HEK293 (cell line): Measurements from ENCODE around the gene PRR19.

ENCODE experiments used
- CTCF ChIP-seq: fragments of 450-650 bp; formaldehyde crosslinking; IDR thresholded peaks from 2 replicates; pipeline ENCODE4 v1.5.1; 2016; ENCODE audit warnings: missing biosample characterization, missing genetic modification characterization
- GLI2 ChIP-seq: fragments of 450-650 bp; formaldehyde crosslinking; IDR thresholded peaks from 2 replicates; pipeline ENCODE4; 2017; ENCODE audit warnings: missing biosample characterization, missing genetic modification characterization, low read depth, borderline replicate concordance
- GLI4 ChIP-seq: fragments of 450-650 bp; formaldehyde crosslinking; IDR thresholded peaks from 2 replicates; pipeline ENCODE4 v1.5.1; 2016; ENCODE audit warnings: missing biosample characterization, missing genetic modification characterization
- KLF10 ChIP-seq: fragments of 450-650 bp; IDR thresholded peaks from 2 replicates; pipeline ENCODE4 v1.5.1; 2018; ENCODE audit warnings: missing biosample characterization, mild to moderate bottlenecking, missing genetic modification characterization
- ZNF10 ChIP-seq: fragments of 450-650 bp; formaldehyde crosslinking; IDR thresholded peaks from 2 replicates; pipeline ENCODE4 v1.5.1; 2017; ENCODE audit warnings: missing biosample characterization, missing genetic modification characterization
- ZNF112 ChIP-seq: fragments of 450-650 bp; formaldehyde crosslinking; IDR thresholded peaks from 2 replicates; pipeline ENCODE4 v1.5.0; 2017; ENCODE audit warnings: missing biosample characterization, missing genetic modification characterization
- ZNF350 ChIP-seq: fragments of 450-650 bp; formaldehyde crosslinking; IDR thresholded peaks from 2 replicates; pipeline ENCODE4 v1.5.0; 2017; ENCODE audit warnings: missing biosample characterization, mild to moderate bottlenecking, missing genetic modification characterization
- ZNF416 ChIP-seq: fragments of 450-650 bp; formaldehyde crosslinking; IDR thresholded peaks from 2 replicates; pipeline ENCODE4 v1.5.1; 2016; ENCODE audit warnings: missing biosample characterization, missing genetic modification characterization
- ZNF558 ChIP-seq: fragments of 450-650 bp; formaldehyde crosslinking; IDR thresholded peaks from 2 replicates; pipeline ENCODE4 v1.5.1; 2016; ENCODE audit warnings: missing biosample characterization, missing genetic modification characterization
- ZNF629 ChIP-seq: fragments of 450-650 bp; formaldehyde crosslinking; IDR thresholded peaks from 2 replicates; pipeline ENCODE4 v1.5.1; 2017; ENCODE audit warnings: missing biosample characterization, missing genetic modification characterization
- ZNF777 ChIP-seq: fragments of 450-650 bp; formaldehyde crosslinking; IDR thresholded peaks from 2 replicates; pipeline ENCODE4 v1.5.1; 2017; ENCODE audit warnings: missing biosample characterization, missing genetic modification characterization, borderline replicate concordance
- ZSCAN30 ChIP-seq: fragments of 450-650 bp; IDR thresholded peaks from 2 replicates; pipeline ENCODE4 v1.5.1; 2018; ENCODE audit warnings: missing biosample characterization, mild to moderate bottlenecking, missing genetic modification characterization, moderate library complexity
- TF ChIP-seq, protein P1 (sequence below): fragments of 450-650 bp; formaldehyde crosslinking; IDR thresholded peaks from 2 replicates; pipeline ENCODE4 v1.5.1; 2016; ENCODE audit warnings: missing biosample characterization, missing genetic modification characterization, low read depth

DNA sequence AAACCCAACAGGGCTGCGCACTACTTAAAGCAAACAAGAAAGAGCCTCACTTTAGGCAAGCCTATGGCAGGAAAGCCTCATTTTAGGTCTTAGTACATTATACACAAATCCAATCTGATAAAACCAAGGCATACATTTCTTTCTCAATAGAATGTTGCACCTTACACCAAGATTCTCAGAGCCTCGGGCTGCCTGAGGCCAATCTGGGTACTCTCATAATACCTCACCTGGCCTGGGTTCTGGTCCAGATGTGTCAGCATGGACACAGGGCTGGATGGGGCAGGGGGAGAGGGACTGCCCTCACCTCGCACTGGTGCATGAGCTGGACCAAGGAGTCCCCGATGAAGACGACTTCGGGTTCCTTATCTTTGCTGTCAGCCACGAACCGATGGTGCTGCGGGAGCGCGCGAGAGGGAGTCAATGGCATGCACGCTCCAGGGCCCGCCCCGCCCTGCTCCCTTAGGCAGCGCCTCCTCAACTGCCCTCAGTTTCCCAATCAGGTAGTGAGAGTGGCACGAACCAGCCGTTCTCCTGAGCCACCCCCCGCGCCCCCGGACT is at the start of gene PRR19:
- TF ChIP-seq, protein P1, sequence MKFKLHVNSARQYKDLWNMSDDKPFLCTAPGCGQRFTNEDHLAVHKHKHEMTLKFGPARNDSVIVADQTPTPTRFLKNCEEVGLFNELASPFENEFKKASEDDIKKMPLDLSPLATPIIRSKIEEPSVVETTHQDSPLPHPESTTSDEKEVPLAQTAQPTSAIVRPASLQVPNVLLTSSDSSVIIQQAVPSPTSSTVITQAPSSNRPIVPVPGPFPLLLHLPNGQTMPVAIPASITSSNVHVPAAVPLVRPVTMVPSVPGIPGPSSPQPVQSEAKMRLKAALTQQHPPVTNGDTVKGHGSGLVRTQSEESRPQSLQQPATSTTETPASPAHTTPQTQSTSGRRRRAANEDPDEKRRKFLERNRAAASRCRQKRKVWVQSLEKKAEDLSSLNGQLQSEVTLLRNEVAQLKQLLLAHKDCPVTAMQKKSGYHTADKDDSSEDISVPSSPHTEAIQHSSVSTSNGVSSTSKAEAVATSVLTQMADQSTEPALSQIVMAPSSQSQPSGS (tag by site-specific recombination), result no peak
- TF ChIP-seq CTCF (tag by site-specific recombination) (no peak), ZNF629 (tag by site-specific recombination) (no peak), ZNF112 (no peak), ZSCAN30 (tag by site-specific recombination) (no peak), ZNF777 (tag by site-specific recombination) (no peak), GLI2 (tag by site-specific recombination) (no peak), KLF10 (tag by site-specific recombination) (no peak), ZNF558 (no peak), ZNF10 (no peak), ZNF416 (tag by site-specific recombination) (no peak), ZNF350 (no peak), GLI4 (tag by site-specific recombination) (no peak)
